Measurements from ENCODE around the gene CFAP58. TPM values are rescaled to one million over a fixed set of nuclear protein-coding genes. Genes with fewer than 3 reads are reported as not detected.

Gene CFAP58
- 1.1 TPM for polyA plus RNA-seq (2013, experiment 1 of 2; ENCODE audit: insufficient read length)
- 0.78 TPM for polyA plus RNA-seq (2013, experiment 2 of 2; ENCODE audit: insufficient read length)

- peak; percentile 81 for DNase-seq
Observed at GRCh38 chr10:104353325-104354048, at the start of gene CFAP58. Gene CFAP58 (plus strand): TSS chr10:104353833. CDS start chr10:104353898, 65 bp downstream.

DNA sequence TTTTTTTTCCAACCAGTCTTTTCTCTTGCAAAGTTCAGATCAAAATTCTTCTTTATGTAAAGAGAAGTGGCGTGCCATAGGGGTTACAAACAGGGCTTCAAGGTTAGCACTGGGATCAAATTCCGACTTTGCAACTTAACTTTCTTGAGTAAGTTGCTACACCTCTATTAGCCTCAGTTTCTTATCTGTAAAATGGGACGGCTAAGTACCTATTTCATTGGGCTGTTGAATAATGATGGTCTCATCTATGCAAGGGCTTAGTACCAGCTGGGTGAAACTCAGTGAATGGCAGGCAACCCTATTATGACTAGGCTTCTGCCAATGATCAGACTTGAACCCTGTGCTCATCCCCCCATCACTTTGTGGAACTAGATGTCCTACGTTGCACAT, 49.3 kb upstream of the CFAP58 start:
- DNase-seq, result no peak

GRCh38 chr10:104304927-104305326, 48.7 kb upstream of the CFAP58 start:
- no peak for DNase-seq

- DNase-seq, result no peak
Observed at GRCh38 chr10:104306897-104307296, 46.7 kb upstream of the CFAP58 start.

- no peak for DNase-seq
Observed at GRCh38 chr10:104307576-104308438, 45.8 kb upstream of the CFAP58 start.

- no peak for DNase-seq
Observed at GRCh38 chr10:104308439-104308903, 45.2 kb upstream of the CFAP58 start.

- DNase-seq, result peak; percentile 96
Observed at GRCh38 chr10:104309980-104310978, 43.4 kb upstream of the CFAP58 start.

GRCh38 chr10:104311184-104311720, 42.4 kb upstream of the CFAP58 start:
- no peak for DNase-seq

- no peak for DNase-seq
Observed at GRCh38 chr10:104314591-104315485, 38.8 kb upstream of the CFAP58 start.

DNA sequence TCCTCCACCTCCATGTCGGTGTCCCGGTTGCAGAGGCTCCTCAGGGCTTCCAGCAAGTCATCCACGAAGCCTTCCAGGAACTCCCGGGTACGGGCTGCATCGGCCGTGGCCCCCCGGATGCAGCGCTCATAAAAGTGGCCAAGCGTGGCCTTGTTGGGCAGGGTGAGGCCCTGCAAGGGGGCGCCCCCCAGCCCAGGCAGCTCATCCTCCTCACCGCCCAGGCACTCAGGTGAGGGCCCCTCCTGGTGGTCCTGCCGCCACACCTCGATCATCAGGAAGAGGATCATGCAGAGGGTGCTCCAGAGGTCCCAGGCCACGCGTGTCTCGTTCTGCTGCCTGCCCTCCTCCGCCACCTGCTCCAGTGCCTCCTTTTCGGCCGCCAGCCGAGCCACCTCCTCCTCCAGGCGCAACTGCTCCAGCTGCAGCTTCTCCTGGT, 38.1 kb upstream of the CFAP58 start:
- DNase-seq, result no peak

GRCh38 chr10:104316321-104317099, 37.1 kb upstream of the CFAP58 start:
- no peak for DNase-seq

- peak; percentile 84 for DNase-seq
Observed at GRCh38 chr10:104317269-104317710, 36.3 kb upstream of the CFAP58 start.

DNA sequence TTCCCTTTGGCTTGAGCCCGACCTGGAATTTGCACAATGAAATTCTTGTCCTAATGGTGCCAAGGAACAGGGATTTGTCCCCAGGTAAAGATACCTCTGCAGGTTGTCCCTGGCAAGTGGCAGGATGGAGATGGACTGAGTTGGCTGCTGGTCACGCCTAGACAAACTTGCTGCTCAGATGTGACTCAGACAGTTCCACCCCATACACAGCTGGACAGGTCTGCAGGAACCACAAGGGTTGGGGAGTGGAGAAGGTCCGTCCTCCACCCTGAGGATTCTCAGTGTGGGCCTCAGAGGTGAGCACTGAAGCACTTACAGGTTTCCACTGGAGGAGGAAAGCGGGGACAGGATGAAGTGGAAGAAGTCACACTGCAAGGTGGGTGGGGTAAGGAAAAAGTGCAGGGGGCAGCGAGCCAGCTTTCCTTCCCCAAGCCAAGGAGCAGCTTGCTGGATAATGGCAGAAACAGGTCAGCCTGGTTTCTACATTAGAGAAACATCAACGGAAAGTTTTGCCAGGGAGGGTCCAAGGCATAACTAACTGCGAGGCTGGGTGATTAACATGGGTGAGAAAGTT, 35.8 kb upstream of the CFAP58 start:
- no peak for DNase-seq

DNA sequence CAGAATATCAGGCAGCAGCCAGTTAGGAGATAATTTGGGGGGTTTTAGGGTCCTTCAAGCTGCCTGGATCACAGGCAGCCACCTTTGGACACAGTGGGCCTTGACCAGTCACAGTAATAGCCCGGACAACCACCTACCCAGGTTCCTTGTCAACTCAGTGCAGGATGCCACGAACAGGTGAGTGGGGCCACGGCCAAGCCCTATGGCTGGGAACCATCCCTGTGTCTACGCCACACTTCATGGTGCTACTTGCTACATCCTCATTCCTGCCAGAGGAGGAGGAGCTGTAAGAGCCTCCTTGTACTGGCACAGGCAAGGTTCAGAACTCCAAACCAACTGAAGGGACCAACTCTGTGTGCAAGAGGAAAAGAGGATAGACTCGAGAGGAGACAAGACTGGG, 35.3 kb upstream of the CFAP58 start:
- DNase-seq, result no peak

GRCh38 chr10:104318810-104319741, 34.6 kb upstream of the CFAP58 start:
- no peak for DNase-seq

DNA sequence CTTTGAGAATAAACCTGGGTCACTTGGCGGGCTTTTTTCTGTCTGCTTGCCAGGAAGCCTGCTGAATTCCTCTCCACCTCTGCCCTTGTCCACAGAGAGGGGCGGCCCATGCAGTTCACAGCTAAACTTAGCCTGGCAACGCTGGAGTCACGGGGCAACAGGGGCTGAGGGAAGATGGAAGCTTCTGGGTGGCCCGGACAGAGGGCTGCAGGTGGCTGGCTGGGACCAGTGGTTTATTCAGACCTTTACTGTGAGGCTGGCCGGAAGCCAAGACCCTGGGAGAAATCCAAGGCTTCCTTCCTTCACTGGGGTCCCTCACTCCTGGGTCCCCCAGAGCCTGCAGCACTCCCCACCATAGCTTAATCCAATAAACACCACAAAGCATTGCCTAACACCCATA, 32.4 kb upstream of the CFAP58 start:
- DNase-seq, result no peak

GRCh38 chr10:104321725-104322415, 31.8 kb upstream of the CFAP58 start:
- DNase-seq, result no peak

DNA sequence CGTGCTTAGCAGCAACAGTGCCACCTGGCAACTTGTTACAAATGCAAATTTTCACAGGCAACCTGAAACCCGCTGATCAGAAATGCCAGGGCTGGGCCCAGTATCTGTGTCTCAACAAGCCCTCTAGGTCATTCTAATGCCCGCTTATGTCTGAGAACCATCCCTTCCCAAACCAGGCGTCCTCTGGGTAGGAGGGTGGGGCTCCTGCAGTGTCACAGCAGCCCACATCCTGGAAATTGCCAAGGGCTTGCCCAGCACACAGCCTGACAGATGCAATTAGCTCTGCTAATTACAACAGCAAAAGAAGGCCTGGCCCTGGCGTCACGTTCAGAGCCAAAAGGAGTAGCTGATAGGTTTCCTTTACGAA, 31.2 kb upstream of the CFAP58 start:
- DNase-seq, result no peak
